Measurements from ENCODE around the gene TAGLN. TPM values are rescaled to one million over a fixed set of nuclear protein-coding genes. Genes with fewer than 3 reads are reported as not detected.

The TAGLN gene
- total RNA-seq, 1 donor from 2014 or later = 122 TPM

DNA sequence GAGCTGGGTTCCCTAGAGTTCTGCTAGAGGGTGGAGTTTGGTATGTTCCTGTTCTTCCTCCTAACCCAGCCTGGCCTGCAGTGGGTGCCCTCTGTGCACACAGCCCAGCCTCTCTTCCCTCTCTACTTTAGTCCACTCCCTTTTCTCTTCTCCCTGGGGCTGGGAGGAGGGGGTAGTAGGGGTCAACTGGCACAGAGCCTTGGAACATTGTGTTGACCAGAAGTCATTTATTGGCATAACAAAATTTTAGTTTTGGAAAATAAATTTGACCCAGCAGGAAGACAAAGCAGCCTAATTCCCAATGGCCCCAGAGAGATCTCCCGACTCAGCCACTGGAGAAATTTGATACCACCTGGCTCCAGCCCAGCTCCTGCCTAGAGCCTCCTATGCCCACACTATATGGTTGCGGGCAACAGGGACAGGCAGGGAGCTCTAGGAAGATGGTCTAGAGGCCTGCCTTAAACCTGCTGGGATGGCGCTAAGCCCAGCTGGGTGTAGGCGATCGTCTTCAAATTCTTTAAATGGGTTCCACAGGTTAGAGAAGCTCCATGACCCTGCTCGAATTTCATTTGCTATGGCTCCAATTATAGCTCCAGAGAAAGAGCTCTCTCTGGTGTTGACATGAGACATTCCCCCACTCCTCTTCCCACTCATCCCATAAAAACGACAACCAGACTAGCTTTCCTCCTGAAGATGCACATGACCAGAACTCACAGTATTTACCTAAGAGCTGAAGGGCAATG, 22.8 kb downstream of the TAGLN start:
- peak; percentile 82 for DNase-seq (ENCODE audit: missing footprints)
- ATAC-seq = peak; percentile 74
- intact Hi-C loops (cut with DNase I) = loop anchor here (1.0 to 2.0 kb wide), 2 partner anchors 43 to 78 kb away; partner anchors contain the start of genes PAFAH1B2 and SIDT2

DNA sequence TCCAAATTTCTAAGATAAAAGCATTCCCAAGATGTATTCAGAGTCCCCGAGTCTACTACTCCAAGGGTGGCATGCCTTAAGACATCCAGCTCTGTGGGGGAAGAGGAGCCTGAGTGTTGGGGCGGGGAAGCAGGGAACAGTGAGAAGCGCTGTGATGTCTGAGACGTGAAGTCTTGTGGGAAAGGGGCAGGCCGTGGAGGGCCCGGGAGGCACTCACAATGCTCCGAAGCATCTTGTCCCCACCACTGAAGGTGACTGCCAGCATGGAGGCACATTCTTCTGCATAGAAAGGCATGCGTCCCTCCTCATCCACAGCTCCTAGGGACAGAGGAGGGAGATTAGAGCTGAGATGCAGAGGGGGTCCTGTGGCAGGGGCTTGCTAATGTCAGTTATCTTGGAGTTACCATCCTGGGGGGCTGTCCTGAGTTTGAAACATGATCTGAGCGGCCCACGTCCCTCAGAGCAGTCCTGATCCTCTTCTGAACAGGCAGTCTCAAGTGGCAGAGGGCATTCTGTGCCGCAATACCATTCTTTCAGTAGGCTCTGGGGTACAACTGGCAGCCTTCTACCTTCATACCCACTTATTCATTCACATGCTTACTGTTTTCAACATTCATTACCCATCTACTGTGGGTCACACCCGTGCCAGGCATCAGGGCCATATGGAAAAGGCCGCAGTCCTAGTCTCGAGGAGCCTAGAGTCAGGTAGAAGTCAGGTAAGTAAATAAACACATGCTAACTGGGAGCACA, 24.0 kb downstream of the TAGLN start:
- ATAC-seq (no peak), DNase-seq (ENCODE audit: missing footprints) (no peak)
- intact Hi-C loops (cut with DNase I) = no loop called here

DNA sequence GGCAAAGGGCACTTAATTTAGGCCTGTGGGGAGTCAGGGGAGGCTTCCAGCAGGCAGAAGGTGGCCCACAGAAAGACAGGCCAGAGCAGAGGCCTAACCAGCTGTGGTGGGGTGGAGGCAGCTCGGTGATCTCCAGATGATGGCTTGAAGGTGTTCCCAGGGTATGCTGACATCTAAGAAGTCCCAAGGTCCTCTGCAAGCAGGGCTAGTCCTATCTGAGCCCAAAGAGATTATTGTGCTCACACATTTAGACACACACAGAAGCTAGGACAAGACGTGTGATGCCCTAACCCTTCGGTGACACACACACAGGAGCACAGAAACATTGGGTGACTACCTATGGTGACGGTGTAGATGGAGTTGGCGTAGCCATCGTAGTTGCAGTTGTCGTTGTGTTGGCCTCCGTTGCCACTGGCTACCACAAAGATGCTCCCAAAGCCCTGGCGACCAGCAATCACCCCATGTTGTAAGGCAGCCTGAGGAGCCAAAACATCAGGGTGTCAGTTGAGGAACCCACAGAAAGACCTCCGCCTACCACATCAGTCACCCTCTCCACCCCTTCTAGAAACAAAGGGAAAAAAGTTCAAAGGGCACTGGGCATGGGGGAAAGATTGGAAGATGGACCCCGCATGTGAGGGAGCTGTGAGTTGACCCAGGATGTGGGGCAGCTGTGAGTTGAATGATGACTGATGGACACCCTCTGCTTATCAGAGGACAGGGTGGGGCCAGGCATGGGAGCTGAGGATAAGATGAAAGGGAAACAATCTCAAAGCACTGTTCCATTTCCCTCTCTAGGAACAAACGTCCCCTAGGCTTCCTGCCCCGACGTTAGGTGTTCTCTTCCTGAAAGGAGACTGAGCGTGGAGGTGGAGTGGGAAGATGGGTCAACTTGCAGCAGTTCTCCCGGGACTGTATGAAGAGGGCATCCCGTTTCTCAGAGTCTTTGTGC, 24.8 kb downstream of the TAGLN start:
- DNase-seq (ENCODE audit: missing footprints) = no peak
- intact Hi-C loops (cut with DNase I) = loop anchor here (2.0 kb wide), 1 partner anchor 115 kb away; no protein-coding TSS in a partner anchor
- no peak for ATAC-seq

DNA sequence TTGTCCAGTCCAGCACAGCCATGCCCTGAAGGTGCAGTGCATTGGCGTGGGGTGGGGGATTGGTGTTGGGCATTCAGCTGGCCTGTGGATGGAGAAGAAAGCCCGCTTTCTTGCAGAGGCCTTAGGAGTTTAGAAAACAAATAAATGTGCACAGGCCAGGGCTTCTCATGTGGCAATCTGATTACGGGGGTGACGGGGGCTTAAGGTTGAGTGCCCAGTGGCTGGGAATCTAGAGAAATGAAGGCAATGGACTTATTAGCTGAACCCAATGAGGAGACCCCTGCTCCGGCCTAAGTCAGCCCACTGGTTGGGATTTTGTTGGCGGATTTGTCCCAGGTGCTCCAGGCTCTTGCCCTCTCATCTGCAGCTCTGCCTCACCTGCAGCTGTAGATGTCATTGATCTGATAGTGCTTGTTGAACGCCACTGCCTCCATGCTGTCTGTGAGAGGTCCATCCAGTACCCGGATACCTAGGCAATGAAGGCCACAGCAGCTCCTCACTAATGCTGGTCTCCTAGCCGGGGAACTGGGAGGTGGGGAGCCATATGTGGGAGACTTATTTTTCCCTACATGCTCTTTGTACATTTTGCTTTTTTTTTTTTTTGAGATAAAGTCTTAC, 26.5 kb downstream of the TAGLN start:
- ATAC-seq = no peak
- intact Hi-C loops (cut with DNase I) = loop anchor here (2.0 to 5.0 kb wide), 3 partner anchors 117 to 433 kb away; partner anchors contain the start of gene APOA5
- no peak for DNase-seq (ENCODE audit: missing footprints)

DNA sequence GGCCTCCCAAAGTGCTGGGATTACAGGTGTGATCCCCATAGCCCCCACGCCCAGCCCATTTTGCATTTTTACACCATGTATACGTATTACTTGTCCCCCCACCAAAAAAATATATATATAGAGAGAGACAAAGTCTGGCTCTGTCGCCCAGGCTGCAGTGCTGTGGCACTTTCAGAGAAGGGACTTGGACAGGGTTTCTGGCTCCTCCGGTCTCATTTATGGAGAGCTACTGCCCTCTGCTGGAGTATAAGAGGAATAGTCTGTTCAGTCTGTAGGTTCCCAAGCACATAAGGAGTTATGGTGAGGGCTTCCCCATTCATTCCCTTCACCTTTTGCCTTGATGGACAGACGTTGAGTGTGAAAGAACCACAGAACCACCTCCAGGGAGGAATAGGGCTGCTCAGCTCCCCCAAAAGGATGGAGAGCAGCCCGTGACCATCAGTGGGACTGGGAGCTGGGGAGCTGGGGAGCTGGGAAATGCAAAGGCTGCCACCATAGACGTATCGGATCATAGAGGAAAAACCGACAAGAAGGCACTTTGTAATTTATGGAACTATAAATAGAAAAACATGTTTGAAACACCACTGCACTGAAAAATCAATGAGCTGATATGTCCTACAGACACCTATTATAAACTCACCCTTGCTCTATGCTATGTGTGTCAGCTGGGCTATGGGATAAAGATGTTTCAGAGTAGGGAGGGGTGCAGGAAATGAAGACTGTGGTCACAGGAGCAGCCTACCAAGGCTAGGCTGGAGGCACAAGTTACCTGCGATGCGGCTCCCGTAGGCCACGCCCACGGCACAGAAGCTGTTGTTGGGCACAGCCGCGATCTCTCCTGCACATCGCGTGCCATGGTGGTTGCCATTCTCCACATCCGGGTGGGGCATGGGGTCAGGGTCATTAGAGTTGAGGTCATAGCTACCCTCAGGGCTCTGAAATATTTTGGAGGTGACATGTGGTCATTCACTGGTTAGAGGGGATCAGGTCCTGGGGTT, 27.5 kb downstream of the TAGLN start:
- intact Hi-C loops (cut with DNase I) = loop anchor here (5.0 kb wide), 2 partner anchors 349 to 434 kb away; partner anchors contain the start of gene APOA5
- no peak for DNase-seq (ENCODE audit: missing footprints)
- ATAC-seq = peak; percentile 71

DNA sequence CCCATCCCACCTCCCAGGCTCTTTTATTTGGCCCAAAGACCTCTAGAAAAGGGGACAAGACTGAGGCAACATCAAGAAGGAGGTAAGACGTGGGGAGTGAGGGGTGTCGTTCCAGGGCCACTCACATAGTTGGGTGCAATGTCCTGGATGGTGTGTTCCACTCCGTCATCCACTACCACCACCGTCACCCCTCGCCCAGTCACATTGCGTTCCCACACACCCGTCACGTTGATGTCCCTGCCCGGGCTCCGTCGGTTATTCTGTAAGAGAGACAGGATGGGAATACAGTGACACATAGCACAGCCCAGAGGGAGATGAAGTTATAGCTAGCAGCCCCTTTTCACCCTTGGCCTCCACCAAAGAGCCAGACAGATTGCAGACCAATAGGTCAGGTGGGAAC, 28.9 kb downstream of the TAGLN start:
- intact Hi-C loops (cut with DNase I) = loop anchor here (5.0 kb wide), 2 partner anchors 351 to 436 kb away; partner anchors contain the start of gene APOA5
- no peak for ATAC-seq
- DNase-seq (ENCODE audit: missing footprints) = no peak

DNA sequence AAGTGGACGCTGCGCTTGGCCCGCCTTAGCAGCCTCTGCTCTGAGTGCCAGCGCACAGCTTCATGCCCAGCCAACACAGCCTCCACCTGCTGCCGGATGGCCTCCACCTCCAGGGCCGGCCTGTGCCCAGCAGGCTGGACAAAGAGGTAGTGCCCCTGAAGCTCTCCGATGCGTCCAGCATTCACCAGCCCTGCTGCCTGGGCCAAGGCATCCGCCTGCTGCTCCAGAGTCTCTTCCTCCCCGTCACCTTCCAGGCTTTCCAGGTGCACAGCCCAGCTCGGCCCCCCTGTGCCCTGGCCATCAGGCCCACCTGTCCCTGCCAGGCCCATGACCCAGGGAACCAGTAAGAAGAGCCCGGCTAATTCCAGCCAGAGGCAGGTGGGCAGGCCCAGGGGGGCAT, 30.2 kb downstream of the TAGLN start:
- no peak for ATAC-seq
- DNase-seq (ENCODE audit: missing footprints) = no peak
- intact Hi-C loops (cut with DNase I) = loop anchor here (5.0 kb wide), 2 partner anchors 352 to 437 kb away; partner anchors contain the start of gene APOA5

DNA sequence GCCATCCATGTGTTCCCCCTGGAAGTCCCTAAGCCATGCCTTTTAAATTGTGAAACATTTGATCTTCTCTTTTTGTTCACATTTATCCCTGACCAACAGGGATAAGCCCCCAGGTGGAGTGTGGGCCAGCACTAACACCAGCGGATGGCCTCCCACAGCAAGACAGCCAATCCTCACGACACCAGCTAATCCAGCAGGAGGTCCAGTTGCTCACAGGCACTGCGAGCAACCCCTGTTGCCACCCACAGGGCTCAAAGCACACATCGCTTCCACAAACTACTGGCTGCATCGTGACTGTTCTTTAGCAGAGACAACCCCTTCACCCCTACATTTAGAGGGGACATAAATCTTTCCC, 30.7 kb downstream of the TAGLN start:
- DNase-seq (ENCODE audit: missing footprints) (no peak), ATAC-seq (no peak)
- intact Hi-C loops (cut with DNase I) = loop anchor here (5.0 kb wide), 5 partner anchors 53 to 458 kb away; partner anchors contain the start of genes APOA5, BACE1, BUD13 and SIDT2

DNA sequence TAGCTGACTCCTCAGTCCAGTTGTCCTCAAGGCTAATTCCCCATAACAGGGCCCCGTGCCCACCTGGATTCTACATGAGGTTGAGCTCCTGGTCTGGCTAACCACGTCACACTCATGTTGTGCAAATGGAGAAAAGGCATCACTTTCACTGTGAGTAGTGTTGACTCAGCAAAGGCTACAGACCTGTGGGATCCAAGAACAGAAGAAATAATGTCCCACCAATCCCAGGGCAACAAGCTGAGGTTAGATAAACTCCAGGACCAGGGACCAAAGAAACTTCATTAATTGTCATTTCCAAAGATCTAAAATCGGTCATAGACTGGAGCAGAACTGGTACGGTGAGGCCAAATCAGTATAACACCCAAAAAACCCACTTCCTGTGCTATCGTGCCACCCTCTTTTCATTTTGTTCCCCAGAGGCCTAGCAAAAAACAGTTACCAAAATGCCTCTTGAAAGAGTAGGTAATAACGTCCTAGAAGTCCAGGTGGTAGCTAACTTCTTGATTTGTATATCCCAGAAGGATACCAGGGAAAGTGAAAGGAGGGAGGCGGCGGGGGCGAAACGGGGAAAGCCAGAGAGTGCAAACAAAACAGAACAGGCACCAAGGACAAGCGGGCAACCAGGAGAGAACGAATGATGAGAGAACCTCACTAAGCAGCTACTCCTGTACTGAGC, 31.3 kb downstream of the TAGLN start:
- DNase-seq (ENCODE audit: missing footprints) (no peak), ATAC-seq (no peak)
- intact Hi-C loops (cut with DNase I) = loop anchor here (5.0 kb wide), 3 partner anchors 53 to 458 kb away; partner anchors contain the start of genes BACE1, BUD13 and SIDT2

DNA sequence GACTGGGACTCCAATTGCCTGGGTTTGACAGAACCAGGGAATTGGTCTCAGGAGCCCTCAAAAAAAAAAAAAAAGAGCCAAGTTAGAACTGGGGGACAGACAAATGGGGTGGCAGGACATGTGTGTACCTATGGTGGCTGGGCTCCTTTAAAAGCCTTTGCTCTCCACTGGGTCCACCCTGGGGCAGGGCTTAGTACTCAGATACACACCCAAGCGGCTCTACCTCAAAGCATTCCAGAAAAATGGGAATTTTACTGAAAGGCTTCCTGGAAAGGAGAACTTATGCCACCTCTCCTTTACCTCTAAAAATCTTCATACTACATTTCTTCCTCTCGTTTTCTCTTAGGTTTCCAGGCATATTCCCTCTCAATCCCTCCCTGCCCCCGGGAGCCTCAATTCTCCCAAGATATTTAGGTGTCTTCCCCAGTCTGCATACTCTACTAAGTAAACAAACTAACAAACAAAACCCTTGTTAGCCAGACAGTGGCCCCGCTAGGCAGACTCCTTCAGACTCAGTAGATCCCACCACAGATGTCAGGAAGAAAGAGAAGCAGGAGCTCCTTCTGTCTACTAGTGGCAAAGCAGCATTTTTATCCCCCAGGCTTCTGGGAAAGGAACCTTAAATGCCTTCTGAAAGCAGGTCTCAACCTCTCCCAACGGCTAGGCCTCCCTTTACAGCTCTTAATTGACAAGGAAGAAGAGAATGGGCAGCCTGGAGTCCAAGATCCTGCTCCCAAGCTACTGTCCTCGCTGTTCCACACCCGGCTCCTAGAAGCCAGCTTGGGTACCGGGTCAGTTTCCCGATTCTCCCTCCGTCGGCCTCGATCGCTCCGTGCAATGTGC, 32.0 kb downstream of the TAGLN start:
- no peak for DNase-seq (ENCODE audit: missing footprints)
- intact Hi-C loops (cut with DNase I) = loop anchor here (5.0 kb wide), 3 partner anchors 54 to 459 kb away; partner anchors contain the start of genes BACE1, BUD13 and SIDT2
- ATAC-seq = no peak

DNA sequence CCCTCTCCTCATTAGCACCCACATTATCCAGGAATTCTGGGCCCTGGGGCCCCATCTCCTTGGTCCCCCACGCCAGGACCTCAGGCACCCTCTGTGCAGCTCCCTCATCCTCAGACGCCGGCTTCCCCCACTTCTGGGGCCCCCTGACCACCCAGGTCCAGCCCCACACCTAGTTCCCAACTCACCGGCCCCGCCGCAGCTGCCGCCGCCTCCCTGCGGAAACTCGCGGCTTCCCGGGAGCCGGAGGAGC, 32.6 kb downstream of the TAGLN start, which contains the start of gene PCSK7:
TSS of gene PCSK7 (minus strand) at position 232 of the 250 bp plus-strand sequence. CDS start 2,229 bp downstream, outside the sequence.
- ATAC-seq = no peak
- intact Hi-C loops (cut with DNase I) = loop anchor here (5.0 kb wide), 3 partner anchors 54 to 459 kb away; partner anchors contain the start of genes BACE1, BUD13 and SIDT2

DNA sequence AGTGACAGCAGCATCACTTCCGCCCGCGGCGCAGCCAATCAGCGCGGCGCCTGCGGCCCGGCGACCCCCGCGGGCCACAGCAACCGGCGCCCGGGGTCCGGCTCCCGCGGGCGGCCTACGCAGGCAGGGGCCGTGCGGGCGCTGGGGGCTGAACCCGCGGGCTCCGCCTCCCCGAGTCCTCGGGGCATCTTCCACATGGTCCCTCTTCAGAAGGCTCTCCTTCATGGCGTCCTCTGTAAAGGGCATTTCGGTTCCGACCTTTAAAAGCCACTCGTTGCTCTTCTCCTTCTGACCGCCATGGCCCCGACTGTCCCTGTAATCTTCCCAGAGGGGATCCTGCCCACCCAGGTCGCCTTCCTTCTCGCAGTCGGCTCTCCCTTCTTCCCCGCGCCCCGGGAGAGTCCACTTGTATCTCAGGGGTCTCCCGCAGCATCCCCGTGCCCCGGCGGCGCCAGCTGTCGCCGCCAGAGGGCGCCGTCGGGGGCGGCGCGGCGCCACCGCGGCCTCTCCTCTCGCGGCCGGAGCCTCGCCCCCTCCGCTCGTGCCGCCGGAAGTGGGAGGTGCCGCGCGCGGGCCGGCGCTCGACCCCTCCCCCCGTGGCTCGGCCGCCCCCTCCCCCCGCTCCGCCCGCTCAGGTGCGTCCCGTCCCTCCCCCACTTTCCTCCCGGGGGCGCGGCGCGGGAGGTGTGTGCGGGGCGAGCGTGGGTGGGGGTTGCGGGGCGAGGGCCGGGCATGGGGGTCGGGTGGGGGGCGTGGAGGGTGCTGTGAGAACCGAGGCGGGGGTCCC, 33.1 kb downstream of the TAGLN start, which contains the start of gene RNF214:
TSS of gene RNF214 (plus strand) at position 580 of the 787 bp plus-strand sequence. CDS start 1,602 bp downstream, outside the sequence.
- ATAC-seq = peak; percentile 90
- intact Hi-C loops (cut with DNase I) = loop anchor here (5.0 kb wide), 3 partner anchors 55 to 460 kb away; partner anchors contain the start of genes BACE1, BUD13 and SIDT2
- DNase-seq (ENCODE audit: missing footprints) = peak; percentile 86

More for the DNA sequence above, 32.6 kb downstream of the TAGLN start, which contains the start of gene PCSK7:
- DNase-seq (ENCODE audit: missing footprints) = peak; percentile 89

DNA sequence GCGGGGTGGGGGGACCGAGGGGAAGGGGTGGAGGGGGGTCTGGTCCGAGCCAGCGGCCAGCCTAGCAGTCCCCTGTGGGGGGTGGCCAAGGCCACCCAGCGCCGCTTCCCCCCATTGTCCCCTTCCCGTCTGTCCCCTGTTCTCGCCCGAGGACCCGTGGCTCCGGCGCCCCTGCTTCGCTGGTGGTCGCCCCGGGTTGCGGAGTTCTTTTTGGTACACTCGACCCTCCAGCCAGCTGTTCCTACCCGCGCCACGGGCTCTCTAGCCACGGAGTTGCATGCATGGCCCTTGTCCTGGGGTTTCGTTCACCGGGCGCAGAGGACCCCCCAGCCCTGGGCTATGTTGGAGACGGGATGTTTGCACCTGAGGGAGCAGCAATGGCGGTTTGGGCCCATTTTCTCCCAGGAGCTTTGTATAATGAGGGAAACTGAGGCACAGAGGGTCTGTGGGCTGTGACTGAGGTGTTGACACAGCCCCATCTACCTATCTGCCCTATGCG, 33.8 kb downstream of the TAGLN start:
- peak; percentile 79 for DNase-seq (ENCODE audit: missing footprints)
- ATAC-seq = peak; percentile 20
- intact Hi-C loops (cut with DNase I) = loop anchor here (5.0 kb wide), 3 partner anchors 56 to 461 kb away; partner anchors contain the start of genes BACE1, BUD13 and SIDT2

DNA sequence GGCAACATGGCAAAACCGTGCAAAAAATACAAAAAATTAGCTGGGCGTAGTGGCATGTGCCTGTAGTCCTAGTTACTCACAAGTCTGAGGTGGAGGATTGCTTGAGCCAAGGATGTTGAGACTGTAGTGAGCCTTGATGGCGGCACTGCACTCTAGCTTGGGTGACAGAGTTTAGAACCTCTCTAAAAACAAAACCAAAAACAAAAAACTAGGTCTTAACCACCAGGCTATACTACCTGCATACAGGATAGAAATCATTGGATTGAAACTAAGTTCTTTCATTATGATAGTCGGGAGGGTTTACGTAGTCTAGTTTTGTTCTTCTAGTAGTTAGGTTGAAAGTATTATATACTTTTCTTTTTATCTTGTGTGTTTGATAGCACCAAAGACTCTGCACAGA, 39.1 kb downstream of the TAGLN start:
- intact Hi-C loops (cut with DNase I) = no loop called here
- DNase-seq (ENCODE audit: missing footprints) (no peak), ATAC-seq (no peak)
